H1 (cell line): ENCODE measurements around the gene PPIA. TPM values are rescaled to one million over a fixed set of nuclear protein-coding genes. Genes with fewer than 3 reads are reported as not detected.

Experiments
- polyA plus RNA-seq, 7 experiments: library from polyadenylated mRNA; depleted of rRNA in 3 of 7; stranded (reverse) in 5 of 7; unstranded in 2 of 7; fragments of >200 nt in 5 of 7; fragments of 200-250 nt in 2 of 7; gene quantifications; 1 replicate in 5 of 7; 2 replicates in 1 of 7; 4 replicates in 1 of 7; pipeline versions ENCODE4 v1.2.1 to v1.2.3, GENCODE V29; 2011 to 2013; ENCODE audit warnings: missing spikeins in 2 of 7, mixed read lengths in 2 of 7
- total RNA-seq: library from RNA; stranded (reverse); fragmentation: NEBNext Ultra II Directional; extraction: Animal tissue kit (Norgen Biotek cat#: 25700); gene quantifications from 2 replicates; pipeline ENCODE4 v1.2.1, GENCODE V29; 2021

PPIA gene
- total and polyA plus RNA-seq, 2 of the 8 experiments (the other 6 are each of a cell fraction or from before 2014, with no cell fraction given): 2,865 to 5,394 TPM

Other genes with a start within 250 kb of the PPIA start
- gene DDX56, start 222.8 kb upstream of the PPIA start, total RNA-seq: 55.4 and 56.9 TPM in 2 replicates
- 81.6 and 82.0 TPM in 2 replicates for gene DDX56, start 222.8 kb upstream of the PPIA start, polyA plus RNA-seq (2011; rRNA removed)
- 41.1 and 44.9 TPM in 2 replicates for gene TMED4, start 214.4 kb upstream of the PPIA start, total RNA-seq
- 76.7 and 91.9 TPM in 2 replicates for gene TMED4, start 214.4 kb upstream of the PPIA start, polyA plus RNA-seq (2011; rRNA removed)
- gene OGDH, start 190.1 kb upstream of the PPIA start, total RNA-seq: 89.1 and 91.6 TPM in 2 replicates
- gene OGDH, start 190.1 kb upstream of the PPIA start, polyA plus RNA-seq (2011; rRNA removed): 71.6 and 108 TPM in 2 replicates
- 66.4 and 72.2 TPM in 2 replicates for gene ZMIZ2, start 47.8 kb upstream of the PPIA start, total RNA-seq
- gene ZMIZ2, start 47.8 kb upstream of the PPIA start, polyA plus RNA-seq (2011; rRNA removed): 24.4 and 41.4 TPM in 2 replicates
- gene H2AZ2, start 51.4 kb downstream of the PPIA start, total RNA-seq: 187 and 190 TPM in 2 replicates
- 150 and 168 TPM in 2 replicates for gene H2AZ2, start 51.4 kb downstream of the PPIA start, polyA plus RNA-seq (2011; rRNA removed)
- 21.9 and 22.7 TPM in 2 replicates for gene PURB, start 88.8 kb downstream of the PPIA start, total RNA-seq
- gene PURB, start 88.8 kb downstream of the PPIA start, polyA plus RNA-seq (2011; rRNA removed): 3.0 and 3.3 TPM in 2 replicates
- gene MYO1G, start 182.3 kb downstream of the PPIA start, total RNA-seq: 0.11 and 0.19 TPM in 2 replicates
- gene MYO1G, start 182.3 kb downstream of the PPIA start, polyA plus RNA-seq (2011; rRNA removed): 0.08 and 0.11 TPM in 2 replicates
- gene CCM2, start 203.5 kb downstream of the PPIA start, total RNA-seq: 31.3 and 31.6 TPM in 2 replicates
- gene CCM2, start 203.5 kb downstream of the PPIA start, polyA plus RNA-seq (2011; rRNA removed): 41.2 and 54.8 TPM in 2 replicates